SH-SY5Y (cell line): ENCODE data around the gene WFDC10B.

Source experiments
- GATA2 ChIP-seq: IDR thresholded peaks from 2 replicates; pipeline ENCODE4 v1.6.1; 2011; ENCODE audit warnings: mild to moderate bottlenecking, low read depth, low read length
- GATA3 ChIP-seq: IDR thresholded peaks from 2 replicates; pipeline ENCODE4 v1.6.1; 2011; ENCODE audit warnings: low read depth, mild to moderate bottlenecking, low read length, moderate library complexity

GRCh38 chr20:45727044-45727443 lies 22.2 kb upstream of the WFDC10B start:
- no peak for TF ChIP-seq GATA2
- no peak for TF ChIP-seq GATA3
